Measurements from ENCODE around the gene KIF2C.
"Not testable (repeated sequence)": the region's sequence is repeated elsewhere in the genome, so short reads cannot be mapped to it uniquely, and the experiment has no call there.

The KIF2C gene

DNA sequence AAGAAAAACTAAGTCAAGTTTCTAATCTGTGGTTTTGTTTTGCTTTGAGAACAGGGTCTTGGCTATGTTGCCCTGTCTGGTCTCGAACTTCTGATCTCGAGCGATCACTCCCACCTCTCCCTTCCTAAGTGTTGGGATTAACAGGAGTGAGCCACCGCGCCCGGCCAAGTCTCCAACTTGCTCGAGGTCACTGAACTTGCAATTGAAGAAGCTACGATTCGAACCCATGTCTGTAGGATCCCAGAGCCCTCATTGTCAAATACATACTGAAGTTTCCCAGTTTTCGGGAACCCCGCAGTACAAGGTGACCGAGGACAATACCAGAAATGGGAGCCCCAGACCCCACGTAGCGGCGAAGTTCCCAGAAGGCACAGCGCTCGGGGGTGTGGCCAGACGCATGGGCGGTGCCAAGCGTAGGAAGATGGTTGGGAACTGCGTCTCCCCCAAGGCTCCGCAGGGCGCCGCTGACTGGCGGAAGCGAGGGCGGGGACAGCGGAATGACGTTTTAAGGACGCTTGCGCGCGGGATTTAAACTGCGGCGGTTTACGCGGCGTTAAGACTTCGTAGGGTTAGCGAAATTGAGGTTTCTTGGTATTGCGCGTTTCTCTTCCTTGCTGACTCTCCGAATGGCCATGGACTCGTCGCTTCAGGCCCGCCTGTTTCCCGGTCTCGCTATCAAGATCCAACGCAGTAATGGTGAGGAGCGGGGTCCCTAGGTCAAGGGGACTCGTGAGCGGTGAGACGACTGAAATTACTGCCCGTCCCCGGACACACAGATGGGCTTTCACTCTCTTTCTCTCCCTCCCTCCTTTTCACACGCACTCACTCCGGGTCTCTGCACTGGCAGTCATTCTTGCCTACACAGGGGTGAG, at the start of gene KIF2C:
KIF2C (plus strand) TSS at position 531 of the 872 bp plus-strand sequence; CDS start at position 627, 96 bp downstream.
- peak; percentile 94 to 96 for DNase-seq

DNA sequence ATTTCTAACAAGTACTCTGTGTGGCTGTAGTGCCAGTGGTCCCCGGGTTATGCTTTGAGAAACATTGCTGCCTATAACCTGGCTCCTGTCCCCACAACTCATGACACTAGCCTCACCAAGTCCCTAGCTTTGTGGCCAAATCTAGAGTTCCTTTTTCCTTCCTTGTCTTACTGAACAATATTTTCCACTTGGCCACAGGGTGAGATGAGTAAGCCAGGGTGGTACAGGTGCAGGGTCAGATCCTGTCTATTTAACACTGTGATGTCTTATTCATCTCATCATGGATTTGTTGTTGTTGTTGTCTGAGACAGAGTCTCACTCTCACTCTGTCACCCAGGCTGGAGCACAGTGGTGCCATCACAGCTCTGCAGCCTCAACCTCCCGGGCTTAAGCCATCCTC, 46.5 kb upstream of the KIF2C start:
- no peak for DNase-seq

DNA sequence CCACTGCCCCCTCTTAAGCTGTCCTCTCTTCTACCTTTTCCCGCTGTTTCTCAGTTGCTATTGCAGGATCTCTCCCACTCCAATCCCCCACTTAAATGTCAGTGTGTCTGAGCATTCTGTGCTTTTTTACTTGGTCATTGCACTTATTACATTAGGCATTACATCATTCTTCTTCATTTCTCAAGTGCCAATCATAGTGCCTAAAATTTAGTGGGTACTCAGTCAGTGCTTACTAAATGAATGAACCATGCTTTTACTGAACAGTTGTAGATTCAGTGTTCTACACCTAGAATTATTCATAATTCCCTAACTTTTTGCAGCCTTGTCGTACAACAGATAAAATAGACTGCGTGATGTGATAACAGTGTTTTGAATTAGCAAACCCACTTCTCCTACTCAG, 45.7 kb upstream of the KIF2C start:
- no peak for DNase-seq

DNA sequence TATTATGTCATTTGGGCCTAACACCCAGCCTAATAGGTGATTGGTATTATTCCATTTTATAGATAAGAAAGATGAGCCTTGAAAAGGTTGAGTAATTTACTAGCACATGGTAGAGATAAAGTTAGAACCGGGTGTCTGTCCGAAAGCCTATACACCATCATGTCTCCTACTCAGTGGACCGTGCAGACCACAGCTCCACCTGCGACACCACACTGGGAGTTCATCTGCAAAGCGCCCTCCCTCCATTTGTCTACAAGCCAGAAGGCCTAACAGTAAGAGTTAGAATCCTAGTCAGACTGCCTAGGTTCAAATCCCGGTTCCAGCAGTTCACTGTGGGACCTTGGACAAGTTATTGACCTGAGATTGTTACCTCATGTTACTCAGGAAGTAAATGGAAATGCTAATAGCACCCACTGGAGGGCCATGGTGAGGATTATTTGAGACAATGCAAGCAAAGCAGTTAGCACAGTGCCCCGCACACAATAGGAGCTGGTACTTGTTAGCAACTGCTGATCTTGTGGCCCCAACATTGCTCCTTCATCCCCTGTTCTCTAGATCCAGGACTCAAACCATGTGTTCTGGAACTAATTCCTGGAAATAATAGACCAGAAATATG, 44.7 kb upstream of the KIF2C start:
- no peak for DNase-seq

DNA sequence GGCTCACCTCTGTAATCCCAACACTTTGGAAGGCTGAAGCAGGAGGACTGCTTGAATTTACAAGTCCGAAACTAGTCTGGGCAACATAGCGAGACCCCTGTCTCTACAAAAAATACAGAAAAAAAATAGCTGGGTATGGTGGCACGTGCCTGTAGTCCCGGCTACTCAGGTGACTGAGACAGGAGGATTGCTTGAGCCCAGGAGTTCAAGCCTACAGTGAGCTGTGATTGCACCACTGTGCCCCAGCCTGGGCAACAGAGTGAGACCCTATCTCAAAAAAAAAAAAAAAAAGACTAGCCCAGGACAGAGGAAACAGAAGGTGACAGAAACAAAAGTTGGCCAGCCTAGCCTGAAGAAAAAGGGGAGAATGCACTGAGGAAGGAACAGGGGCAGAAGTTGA, 44.0 kb upstream of the KIF2C start:
- no peak for DNase-seq

DNA sequence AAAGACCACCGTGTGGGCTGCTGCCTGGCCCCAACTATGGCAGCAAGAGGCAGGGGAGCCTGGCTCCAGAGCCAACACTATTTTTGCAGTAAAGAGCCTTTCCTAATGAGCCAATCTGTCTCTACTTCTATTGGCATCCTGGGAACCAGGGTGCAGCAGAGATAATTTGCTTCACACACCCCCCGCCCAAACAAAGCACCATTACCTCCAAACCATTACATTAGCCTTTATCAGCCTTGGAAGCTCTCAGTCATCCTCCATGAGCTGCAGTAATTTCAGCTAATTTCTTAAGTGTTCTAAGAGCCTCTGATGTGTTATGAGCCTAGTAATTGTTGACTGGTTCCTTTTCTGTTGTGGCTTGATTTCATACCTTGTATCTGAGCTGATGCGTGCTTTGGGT, 43.5 kb upstream of the KIF2C start:
- no peak for DNase-seq

DNA sequence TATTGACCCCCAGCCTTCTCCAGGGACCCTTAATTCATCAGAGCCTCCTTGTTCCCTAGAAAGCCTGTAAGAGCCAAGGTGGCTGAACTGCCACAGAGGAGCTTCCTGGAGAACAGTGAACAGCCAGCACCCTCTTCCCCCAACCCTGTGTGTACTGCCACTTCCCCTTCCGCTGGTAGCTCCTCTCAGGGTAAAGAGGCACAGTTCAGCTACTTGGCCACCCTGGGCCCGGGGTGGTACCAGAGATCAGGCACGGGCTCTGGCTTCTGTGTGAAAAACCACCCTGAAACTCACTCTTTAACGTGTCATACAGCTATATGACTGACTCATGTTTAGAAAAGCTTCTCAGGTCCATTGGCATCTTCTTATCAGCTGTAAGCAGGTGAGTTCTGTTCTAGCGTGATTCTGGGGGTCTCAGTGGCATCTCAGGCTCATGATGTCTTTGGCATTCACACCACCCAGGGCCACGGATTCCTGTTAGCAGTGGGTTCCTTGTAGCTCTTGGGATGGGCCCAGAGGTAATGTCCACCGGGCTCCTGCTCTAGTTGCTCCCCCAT, 42.8 kb upstream of the KIF2C start:
- DNase-seq, result peak in 1 of 2 experiments; percentile 16

DNA sequence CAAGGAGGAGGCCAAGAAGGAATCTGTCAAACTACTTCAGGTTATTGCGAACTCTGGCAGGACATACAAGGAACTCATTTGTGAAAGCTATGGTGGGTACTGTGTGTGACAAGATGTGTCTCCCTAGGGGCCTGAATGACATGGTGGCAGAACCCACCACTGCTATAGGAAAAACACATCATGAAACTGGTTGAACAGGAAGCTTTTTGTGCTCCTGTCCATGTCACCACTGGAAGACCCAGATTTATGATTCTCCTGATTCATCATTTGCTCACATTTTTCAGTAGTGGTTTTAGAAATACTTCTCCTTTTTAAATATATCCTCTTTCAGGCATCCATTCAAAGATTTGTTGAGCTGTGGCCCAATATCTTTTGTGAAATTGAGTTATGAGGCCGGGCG, 41.5 kb upstream of the KIF2C start:
- DNase-seq, result no peak

DNA sequence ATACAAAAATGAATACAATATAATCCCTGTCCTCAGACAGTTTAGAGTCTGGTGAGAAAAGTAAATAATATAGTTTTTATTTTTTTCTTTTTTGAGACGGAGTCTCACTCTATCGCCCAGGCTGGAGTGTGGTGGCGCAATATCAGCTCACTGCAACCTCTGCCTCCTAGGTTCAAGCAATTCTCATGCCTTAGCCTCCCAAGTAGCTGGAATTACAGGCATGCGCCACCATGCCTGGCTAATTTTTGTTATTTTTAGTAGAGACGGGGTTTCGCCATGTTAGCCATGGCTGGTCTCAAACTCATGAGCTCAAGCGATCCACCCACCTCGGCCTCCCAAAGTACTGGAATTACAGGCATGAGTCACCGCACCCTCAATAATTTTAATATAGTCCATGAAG, 40.3 kb upstream of the KIF2C start:
- not testable (repeated sequence) for DNase-seq

DNA sequence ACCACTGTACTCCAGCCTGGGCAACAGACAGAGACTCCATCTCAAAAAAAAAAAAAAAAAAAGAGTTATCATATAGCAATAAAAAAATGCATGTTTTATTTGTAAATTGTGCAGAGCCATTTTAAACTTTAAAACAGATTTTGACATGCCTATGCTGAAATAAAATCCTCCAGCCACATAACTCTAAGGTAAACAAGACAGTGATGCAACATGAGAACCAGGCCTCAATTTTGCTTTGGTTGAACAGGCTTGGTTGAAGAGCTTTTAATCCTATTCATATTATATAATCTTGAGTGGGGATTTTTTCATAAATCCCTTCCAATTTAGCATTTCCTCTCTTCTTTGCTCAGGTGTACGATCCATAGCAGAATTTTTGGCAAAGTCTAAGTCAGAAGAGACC, 39.1 kb upstream of the KIF2C start:
- DNase-seq, result no peak

DNA sequence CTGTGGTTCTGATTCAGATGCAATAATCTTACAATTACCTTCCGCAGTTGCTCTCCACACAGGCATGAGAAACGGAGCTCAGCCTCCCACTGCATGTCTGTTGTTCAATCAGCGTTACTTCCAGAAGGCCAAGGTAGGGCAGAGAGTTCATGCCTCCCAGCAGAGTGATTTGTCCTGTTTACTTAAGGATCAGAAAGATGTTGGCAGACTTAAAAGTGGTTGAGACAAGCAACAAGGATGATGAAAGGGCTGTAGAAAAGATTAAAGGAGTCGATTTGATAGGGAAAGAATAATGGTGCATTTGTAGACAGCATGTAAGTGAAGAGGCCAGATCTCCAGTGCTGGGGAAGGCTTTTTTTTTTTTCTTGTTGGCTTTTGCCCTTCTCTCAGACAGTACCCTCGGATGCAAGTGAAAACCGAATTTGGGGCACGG, 38.5 kb upstream of the KIF2C start:
- no peak for DNase-seq

DNA sequence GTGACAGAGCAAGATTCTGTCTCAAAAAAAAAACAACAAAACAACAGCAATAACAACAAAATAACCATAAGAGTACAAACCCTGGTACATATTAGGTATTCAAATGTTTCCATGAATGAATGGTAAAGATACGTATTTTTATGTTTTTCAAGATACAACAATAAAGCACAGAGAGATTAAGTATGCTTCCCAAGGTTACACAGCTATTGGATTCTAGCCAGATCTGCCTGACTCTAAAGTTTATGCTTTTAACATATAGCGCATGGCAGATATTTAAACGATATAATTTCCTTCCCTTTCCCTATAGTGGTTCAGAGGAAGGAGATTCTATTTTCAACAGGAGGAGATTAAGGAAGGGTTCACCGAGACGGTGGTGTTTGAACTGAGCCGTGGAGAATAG, 34.2 kb upstream of the KIF2C start:
- DNase-seq, result no peak

DNA sequence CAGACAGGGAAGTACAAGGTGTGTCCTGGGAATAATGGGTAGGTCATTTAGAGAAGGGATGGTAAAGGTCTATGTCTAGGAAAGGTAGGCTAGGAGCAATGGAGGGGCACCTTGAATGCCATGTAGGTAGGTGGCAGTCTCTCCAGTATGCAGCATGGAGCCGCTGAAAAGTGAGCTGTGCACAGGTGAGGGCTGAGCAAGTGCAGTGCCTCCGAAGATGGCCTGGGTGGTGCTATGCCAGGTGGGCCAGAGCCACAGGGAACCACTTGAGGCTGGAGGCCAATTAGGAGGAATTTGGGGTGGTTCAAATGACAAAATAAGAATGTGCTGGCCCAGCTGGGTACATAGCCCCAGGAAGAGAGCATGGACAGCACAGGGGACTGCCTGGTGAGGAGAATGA, 33.7 kb upstream of the KIF2C start:
- DNase-seq, result no peak

DNA sequence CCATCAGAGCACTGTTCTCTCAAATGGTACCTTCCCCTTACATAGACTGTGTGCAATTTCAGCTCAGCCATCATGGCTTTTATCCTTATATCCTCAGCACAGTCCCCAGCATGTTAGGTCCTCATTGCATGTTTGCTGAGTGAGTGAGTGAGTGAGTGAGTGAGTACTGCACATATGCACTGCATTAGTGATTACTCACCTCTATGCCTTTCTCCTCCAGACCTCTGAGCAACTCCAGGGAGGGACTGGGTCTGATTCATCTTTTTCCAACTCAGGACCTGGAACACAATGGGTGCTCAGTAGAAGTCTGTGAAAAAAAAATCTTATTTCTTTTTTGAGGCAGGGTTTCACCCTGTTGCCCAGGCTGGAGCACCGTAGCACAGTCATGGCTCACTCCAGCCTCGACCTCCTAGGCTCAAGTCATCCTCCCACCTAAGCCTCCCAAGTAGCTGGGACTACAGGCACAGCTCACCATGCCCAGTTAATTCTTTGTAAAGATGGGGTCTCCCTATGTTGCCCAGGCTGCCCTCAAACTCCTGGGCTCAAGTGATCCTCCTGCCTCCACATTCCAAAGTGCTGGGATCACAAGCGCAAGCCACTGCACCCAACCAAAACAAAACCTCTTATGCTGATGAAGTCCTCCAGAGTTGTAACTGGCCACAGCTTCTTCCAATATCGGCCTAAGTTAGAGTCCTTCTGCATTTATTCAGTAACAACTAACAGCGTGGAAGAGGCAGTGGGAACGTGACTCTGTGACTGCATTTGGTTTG, 32.3 kb upstream of the KIF2C start:
- no peak for DNase-seq

DNA sequence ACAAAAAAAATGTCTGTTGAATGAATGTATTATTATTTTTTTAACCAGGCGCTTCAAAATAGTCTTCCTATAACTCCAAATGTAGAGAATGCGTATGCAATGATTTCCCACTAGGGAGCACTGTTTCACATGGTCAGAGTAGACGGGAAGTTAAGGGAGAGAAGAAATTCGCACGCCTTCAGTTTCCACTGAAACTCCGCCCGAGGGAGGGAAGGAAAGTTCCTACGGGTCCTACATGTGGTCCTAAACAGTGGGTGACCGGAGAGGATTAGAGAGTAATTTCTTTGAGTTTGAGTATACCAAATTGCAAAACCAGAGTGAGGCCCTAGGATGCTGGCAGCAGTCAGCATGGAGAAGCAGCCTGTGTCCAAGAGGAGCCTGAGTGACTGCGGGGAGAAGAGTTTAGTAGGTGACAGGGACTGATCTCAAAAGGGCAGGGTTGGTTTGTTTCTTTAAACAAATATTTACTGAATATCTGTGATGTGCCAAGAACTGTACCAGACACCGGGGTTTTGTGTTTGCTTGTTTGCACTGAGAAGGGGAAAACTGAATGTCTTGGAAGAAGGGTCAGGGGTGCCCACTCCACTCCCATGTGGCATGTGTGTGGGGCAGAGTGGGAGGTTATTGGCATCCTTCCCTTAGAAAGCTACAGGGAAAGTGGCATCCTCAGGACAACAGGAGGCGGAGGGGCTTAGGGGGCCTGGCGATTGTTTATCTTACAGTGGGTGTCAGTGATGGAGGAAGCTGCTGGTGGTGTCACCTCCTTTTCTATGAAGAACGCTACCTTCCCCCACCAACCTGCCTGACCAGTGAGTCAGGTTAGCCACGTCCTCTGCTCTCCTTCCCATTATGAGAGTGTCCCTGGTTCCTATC, 31.4 kb upstream of the KIF2C start:
- peak in 1 of 2 experiments; percentile 39 for DNase-seq

DNA sequence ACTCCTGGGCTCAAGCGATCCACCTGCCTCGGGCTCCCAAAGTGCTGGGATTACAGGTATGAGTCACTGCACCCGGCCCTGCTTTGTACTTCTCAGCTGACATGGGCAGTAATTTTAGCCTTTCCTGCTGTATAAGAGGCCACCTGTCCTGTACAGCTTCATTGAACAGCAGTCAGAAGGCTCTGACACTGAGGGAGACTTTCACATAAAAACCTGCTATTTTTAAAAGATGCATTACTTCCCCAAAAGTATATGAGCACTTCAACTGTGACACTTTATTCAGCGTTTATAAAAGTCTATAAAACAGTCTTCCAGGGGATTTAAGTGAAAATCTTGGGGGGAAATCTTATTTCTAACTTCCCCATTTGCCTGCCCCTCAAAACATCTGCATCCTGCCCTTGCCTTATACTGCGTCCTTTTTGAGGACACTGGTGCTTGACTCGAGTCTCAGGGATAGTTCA, 26.3 kb upstream of the KIF2C start:
- DNase-seq, result no peak

DNA sequence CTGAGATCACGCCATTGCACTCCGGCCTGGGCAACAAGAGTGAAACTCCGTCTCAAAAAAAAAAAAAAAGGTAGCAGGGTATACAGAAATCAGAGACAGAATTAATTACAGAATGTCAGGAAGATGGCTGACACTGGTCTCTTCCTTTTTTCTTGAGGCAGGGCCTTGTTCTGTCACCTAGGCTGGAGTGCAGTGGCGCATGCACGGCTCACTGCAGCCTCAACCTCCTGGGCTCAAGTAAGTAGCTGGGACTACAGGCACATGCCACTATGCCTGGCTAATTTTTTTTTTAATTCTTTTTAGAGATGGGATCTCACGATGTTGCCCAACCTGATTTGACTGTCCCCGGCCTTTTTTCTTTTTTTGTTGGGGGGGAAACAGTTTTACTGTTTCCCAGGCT, 25.1 kb upstream of the KIF2C start:
- no peak for DNase-seq

DNA sequence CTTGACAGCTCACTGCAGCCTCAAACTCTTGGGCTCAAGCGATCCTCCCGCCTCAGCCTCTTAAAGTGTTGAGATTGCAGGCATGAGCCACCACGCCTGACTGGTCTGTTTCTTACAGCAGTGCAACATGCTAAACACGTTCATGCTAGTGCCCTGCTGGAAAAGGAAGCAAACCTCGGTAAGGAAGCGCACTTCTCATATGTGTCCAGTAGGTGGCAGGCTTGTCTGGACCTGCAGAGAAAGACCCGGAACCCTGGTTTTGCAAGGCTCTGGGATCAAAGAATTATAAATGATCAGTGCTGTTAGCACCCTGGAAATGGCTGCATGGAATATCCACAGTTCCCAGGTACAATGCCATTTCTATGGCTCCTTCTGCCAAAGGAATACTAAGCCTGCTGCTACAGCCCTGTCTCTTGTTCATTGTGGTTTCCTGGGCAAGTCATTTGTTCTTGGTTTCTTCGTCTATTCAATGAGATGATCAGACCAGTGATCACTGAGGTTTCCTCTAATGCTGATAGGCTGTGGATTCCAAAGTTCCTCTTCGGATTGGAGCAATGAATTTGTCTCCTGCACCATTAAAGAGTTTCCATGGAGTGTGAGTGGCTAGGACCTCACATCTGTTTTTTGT, 24.6 kb upstream of the KIF2C start:
- DNase-seq, result peak; percentile 36 to 63

DNA sequence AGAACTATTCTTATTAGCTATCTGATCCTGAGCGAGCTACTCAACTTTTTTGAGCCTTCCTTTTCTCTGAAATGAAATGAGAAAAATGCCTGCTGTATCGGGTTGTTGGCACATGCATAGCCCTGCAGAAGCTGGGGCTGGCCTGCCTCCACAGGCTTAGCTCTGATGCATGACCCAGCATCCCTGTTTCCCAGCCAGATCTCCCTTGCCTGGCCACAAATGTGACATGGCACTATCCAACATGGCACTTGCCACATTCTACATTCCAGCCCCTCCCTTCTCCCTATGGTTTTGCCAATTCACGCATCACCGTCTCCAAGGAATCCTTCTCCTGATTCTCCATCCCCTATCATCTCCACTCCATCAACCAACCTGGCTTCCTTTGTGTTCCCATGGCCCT, 22.5 kb upstream of the KIF2C start:
- DNase-seq, result no peak

DNA sequence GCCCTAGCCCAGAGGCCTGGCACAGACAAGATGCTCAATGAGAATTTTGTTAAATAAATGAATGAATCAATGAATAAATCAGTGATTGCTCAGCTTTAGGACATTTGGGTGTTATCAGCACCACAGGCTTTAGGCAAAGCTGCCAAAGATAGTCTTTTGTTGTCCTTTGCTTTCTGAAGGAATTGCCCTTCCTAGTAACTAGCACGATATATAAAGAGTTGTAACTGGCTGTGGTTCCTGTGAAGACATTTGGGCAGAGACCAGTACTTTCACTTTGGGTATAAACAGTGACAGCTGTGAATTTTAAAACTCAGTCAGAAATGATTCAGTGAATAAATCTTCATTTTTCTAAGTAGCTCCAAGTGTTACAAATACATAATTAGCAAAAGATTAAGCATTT, 22.0 kb upstream of the KIF2C start:
- DNase-seq, result no peak

DNA sequence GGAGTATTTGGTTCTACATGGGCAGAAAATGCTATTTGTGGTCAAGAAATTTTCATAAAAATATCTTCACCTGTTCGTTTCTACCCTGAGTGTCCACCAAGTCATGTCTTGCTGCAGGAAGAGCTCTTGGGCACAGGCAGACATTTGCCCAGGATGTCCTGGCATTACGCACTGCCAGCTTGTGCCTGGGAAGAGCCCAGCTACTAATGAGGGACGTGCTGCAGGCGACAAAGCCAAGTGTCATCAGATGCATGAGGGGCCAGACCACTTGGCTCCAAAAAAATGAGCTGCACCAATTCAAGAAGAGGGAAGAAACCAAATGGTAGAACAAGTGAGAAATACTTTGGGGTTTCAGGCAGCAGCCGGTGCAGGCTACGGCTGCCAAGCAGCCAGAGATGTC, 21.5 kb upstream of the KIF2C start:
- DNase-seq, result no peak

DNA sequence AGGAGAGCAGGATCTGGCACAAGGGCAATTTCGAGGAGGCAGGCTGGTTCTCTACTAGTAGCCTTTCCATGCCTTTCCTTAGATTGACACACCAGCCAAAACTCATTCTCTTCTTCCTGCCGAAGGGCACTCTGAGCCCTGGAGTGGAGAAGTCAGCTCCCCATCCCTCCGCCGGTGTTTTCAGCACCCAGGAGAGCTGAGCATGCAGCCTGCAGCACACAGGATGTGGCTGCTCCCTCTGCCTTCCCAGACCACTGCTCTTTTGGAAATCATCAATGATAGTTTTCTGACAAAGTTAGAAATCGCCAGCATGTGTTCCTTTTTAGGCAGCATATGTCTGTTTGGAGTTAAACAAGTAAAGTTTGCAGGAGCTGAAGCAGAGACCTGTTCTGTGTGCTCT, 20.3 kb upstream of the KIF2C start:
- no peak for DNase-seq
